ENCODE data around the gene TCEAL5.
"Not testable (repeated sequence)": the region's sequence is repeated elsewhere in the genome, so short reads cannot be mapped to it uniquely, and the experiment has no call there.

TCEAL5 gene, protein sequence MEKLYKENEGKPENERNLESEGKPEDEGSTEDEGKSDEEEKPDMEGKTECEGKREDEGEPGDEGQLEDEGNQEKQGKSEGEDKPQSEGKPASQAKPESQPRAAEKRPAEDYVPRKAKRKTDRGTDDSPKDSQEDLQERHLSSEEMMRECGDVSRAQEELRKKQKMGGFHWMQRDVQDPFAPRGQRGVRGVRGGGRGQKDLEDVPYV

GRCh38 chrX:103276581-103277002 lies at the start of gene TCEAL5:
Gene TCEAL5, minus strand, starts transcription at chrX:103276750. Its CDS starts 2,187 bp downstream, at chrX:103274563.
- DNase-seq = no peak

DNA sequence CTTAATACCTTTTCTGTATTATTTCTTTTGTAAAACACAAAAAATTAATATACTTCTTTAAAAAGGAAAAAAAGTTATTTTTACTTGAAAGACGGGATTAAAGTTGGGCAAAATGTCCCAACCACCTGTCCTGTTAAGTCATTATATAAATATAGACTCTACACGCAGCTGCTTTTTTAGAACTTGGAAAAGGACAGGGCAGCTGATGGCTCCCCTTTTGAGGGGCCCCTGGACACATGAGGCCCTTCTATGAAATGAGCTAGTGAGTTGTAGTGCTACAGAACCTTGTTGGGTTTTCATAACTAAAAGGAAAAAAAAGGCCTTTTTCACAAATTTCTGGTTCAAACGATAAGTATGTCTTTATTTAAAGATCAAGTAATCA lies 34.8 kb upstream of the TCEAL5 start:
- no peak for DNase-seq

DNA sequence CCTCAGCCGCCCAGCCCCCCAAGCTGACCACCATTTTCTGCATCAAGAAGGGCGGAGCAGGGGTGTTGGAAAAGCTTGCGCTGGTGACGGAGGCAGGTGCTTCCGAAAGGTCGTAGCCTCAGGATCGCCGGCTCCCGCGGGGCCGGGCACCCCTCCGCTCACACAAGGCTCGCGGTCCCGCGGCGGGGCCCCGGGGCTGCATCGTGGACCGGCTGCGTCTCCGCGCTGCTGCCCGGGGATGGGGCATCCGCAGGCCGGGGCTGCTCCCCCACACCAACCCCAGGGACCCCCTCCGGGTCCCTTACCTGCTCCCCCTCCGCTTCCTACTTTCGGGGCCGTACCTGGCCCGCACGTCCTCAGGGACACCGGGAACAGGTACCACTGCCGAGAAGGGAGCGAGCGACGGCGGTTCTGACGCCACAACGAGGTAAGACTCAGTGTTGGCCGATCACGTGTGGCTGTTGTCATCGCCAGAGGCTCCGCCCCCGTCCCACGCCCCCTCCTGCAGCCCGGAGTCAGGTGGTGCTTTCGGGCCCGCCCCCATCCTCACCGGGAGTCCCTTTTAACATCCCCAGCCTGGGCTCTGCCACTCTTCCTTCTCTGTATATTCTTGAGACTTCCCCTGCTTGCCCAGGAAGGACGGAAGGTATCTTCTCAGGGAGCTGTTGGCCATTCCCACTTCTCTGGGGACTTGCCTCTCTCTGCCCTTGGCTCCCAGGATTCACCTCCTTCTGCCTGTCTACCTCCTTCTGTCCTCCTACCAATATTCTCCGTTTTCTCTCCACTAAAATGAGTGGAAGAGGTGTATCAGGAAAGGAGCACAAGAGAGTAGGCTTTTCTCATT lies 34.2 kb upstream of the TCEAL5 start, which contains the start of gene BEX2:
BEX2 (minus strand) TSS at position 436 of the 844 bp plus-strand sequence. CDS start 1,014 bp downstream, outside the sequence.
- DNase-seq = peak; percentile 76 to 87

- DNase-seq = peak in 1 of 2 experiments; percentile 0
These were observed 33.5 kb upstream of the TCEAL5 start for GRCh38 chrX:103309860-103310554.

DNA sequence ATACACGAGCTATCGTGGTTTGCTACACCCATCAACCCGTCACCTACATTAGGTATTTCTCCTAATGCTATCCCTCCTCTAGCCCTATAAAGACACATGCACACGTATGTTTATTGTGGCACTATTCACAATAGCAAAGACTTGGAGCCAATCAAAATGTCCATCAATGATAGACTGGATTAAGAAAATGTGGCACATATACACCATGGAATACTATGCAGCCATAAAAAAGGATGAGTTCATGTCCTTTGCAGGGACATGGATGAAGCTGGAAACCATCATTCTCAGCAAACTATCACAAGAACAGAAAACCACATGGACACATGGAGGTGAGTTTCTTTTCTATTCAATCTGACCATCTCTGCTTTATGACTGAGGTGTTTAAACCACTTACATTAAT lies 29.1 kb upstream of the TCEAL5 start:
- DNase-seq = not testable (repeated sequence)

DNA sequence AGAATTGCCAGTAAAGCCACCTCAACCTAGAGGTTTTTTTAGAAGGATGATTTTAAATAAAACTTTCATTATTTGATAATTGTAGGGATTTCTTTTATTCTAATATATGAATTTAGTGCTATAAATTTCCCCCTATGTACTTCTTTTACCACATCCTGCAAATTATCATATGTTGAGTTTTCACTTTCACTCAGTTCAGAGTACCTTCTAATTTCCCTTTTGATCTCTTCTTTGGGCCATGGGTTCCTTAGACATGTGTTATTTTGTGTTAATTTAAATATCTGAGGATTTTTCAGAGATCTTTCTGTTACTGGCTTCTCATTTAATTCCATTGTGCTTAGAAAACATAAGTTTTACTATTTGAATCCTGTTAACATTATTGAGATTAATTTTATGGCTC lies 28.2 kb upstream of the TCEAL5 start:
- DNase-seq = no peak

DNA sequence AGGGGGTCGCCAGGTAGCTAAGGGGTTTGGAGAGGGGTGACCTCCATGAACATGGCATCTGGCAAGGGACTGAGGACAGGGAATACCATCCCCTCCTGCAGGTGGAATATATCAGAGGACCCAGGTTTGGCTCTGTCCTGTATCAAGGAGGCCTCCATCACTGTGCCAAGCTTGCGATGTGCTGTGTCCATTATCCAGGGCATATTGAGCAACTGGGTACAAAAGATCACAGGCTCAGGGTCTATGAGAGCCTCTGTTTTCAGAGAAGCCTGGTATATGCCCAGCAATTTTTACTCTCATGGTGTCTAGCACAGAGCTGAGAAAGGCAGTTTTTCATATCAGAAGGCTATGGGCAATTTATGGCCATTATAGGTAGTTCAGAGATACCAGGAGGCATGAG lies 16.6 kb upstream of the TCEAL5 start:
- no peak for DNase-seq

DNA sequence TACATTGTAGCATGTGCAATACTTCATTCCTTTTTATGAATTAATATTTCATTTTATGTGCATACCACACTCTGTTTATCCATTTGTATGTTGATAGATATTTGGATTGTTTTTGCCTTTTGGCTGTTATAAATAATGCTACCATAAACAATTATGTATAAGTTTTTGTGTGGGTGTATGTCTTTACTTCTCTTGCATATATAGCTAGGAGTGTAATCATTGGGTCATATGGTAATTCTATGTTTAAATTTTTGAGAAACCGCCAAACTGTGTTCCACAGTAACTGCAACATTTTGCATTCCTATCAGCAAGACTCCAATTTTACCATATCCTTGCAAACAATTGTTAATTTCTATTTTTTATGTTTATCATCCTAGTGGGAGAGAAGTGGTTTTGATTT lies 3.1 kb upstream of the TCEAL5 start:
- no peak for DNase-seq

DNA sequence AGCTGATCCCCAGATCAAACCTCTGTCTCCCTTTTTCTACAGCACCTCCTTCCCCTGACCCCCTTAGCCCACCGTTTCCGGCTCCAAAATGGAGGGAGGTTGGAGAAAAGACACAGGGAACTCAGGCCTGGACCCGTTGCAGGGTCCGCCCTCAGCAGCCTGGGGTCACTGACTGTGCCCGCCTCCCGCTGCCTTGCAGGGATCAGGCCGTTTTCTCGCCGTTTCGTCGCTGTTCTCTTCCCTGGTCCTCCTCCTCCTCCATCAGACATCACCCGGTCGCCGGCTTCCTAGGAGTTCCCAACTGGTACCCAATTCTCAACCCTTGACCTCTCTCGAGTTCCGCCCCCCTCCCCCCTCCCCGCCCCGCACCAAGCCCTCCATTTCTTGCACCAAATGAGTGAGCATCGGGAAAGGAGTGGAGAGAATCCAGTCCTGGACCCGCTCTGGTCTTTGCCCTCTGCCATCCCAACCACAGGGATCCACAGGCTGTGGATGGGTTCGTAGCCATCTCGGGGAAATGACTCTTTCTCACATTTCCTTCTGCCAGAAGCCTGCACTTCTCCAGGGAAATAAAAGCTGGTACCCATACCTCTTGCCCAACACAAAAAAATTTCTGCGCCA lies 493 bp downstream of the TCEAL5 start:
- no peak for DNase-seq

DNA sequence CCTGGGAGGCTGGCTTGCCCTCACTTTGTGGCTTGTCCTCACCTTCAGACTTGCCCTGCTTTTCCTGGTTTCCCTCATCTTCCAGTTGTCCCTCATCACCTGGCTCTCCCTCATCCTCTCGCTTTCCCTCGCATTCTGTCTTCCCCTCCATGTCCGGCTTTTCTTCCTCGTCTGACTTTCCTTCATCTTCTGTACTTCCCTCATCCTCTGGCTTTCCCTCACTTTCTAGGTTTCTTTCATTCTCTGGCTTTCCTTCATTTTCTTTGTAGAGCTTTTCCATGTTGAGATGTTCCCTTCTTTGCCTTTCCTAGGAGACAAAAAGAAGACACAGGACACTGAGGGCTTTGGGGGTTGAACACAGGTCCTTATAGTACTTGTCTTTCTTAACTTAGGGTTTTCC lies 2.3 kb downstream of the TCEAL5 start:
- DNase-seq = no peak

- no peak for DNase-seq
These were observed 18.3 kb downstream of the TCEAL5 start for GRCh38 chrX:103258275-103258674.

DNA sequence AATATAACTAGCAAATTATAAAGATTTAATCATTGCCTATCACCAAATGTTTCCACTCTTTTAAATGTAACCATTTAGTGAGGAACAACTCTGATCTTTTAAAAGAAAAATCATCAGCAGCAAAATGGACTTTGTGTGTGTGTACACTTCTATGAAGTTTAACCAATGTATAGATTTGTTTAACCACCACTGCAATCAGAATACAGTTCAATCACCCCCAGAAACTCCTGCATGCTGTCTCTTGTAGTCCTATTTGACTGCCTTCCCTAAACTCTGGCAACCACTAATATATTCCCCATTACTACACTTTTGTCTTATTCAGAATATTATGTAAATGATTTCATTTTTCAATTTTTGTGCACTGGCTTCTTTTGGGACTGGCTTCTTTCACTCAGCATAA lies 19.9 kb downstream of the TCEAL5 start:
- DNase-seq = no peak

- DNase-seq = peak; percentile 51 to 54
These were observed 21.5 kb downstream of the TCEAL5 start, which contains the start of gene TCEAL8 for GRCh38 chrX:103254921-103255493. Gene TCEAL8, minus strand, starts transcription at chrX:103255155. Its CDS starts 1,176 bp downstream, at chrX:103253979.

DNA sequence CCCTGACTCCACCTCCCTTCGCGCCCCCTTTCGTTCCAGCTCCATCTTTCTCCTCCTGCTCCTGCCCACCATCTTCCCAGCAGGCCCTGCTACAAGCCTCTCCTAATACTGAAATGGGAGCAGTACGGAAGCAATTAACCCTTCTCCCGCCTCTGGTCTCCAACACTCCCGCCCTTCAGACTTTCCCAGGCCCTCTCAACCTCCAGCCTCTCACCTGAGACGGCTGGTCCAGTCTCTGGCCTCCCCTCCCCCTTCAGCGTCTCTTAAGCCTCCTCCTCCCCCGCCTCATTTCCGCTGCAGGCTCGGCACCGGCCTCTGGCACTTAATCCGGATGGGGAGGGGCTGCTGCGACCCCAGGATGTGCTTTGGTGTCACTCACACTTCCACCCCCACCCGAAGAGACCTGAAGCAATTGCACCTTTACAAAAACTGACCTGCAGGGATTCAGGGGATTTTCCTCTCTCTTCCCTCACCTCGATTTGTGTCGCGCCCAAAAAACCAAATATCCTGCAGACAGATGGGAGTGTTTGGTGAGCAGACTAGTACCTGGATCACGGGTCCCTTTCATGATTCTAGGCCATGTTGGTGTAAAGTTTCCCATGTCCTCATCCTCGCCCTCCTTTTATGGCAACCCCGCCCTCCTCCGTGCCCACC lies 22.3 kb downstream of the TCEAL5 start:
- DNase-seq = peak in 1 of 2 experiments; percentile 11

DNA sequence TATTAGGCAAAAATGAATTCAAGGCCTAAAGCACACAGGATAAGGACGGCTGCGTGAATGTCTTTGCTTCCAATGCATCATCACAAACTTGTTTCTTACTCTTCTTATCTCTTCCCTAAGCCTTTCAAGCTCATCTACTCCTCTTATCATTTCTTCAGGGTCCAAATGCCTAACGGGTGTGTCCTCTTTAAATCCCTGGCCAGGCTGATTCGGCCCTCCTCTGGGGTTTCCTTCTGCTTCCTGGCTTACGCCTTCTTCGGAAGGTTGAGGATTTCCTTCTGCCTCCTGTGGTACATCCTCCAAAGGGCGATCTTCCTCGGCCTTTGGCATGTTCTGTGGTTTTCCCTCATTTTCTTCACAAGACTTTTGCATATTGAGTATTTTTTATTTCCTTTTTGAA lies 22.9 kb downstream of the TCEAL5 start:
- no peak for DNase-seq

- no peak for DNase-seq
These were observed 25.6 kb downstream of the TCEAL5 start for GRCh38 chrX:103250977-103251376.

- DNase-seq = no peak
These were observed 26.7 kb downstream of the TCEAL5 start for GRCh38 chrX:103249805-103250204.

GRCh38 chrX:103248553-103248952 lies 28.0 kb downstream of the TCEAL5 start:
- DNase-seq = no peak

DNA sequence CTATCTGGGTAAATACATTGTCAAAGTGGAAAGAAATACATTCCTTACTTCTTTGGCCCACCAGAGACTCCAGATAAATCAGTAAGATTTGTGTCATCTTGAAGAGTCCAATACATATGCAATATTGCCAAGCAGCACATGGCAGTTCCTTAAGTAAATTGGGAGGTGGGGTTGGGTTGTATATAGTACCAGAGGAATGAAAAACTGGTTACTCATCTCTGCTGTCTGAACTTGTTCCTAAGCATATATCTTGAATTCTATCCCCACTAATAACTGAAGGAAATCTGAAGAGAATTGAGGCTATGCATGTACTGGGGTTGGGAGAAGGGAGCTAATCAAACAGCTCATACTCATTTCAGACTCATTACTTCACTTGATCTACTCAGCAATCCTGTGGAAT lies 36.4 kb downstream of the TCEAL5 start:
- no peak for DNase-seq

DNA sequence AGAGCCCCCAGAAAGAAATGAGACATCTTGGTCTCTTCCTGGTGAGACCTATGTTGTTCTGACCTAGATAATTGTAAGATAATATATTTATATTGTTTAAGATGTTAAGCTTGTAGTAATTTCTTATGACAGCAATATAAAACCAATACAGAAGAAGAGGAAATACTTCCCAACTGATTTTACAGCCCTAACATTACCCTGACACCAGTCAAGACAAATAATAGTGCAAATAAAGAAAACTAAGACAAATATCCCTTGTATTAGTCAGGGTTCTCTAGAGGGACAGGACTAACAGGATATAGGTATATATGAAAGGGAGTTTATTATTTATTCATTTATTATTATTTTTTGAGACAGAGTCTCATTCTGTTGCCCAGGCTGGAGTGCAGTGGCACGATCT lies 40.3 kb downstream of the TCEAL5 start:
- DNase-seq = no peak

DNA sequence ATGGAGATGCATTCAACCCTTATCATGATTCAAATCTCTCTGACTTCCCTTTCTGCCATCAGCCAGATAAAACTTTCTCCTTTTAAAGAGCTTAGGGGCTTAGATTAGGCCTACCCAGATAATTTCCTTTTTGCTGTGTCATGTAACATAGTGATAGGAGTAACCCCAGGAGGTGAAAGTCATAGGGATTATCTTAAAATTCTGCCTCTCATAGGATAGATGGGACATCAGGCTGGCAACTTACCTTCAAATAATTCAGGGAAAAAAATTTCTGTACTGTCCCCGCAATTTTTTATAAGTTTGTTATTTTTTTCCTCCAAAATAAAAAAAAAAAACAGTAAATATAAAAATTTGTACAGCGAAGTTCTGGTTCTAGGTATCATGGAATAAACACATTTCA lies 40.9 kb downstream of the TCEAL5 start:
- DNase-seq = not testable (repeated sequence)

DNA sequence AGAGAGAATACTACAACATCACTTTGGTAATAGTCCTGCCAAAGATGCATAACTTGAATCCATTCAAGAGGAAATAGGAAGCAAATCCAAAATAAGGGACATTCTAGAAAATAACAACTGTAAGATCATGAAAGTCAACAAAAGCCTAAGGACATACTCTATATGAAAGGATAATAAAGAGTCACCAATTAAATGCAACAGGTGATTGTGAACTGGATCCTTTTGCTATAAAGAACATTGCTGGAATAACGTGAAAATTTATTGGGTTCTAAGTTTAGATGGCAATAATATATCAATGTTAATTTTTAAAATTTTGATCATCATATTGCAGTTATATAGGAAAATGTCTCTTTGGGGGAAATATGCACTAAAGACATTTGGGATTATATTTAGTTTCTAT lies 41.7 kb downstream of the TCEAL5 start:
- DNase-seq = no peak
